Measurements from ENCODE around the gene GAS2L3.
A peak's percentile ranks its signal among the peaks of the same experiment; 100 is the strongest.
"Not testable (repeated sequence)": the region's sequence is repeated elsewhere in the genome, so short reads cannot be mapped to it uniquely, and the experiment has no call there.

GAS2L3 gene

DNA sequence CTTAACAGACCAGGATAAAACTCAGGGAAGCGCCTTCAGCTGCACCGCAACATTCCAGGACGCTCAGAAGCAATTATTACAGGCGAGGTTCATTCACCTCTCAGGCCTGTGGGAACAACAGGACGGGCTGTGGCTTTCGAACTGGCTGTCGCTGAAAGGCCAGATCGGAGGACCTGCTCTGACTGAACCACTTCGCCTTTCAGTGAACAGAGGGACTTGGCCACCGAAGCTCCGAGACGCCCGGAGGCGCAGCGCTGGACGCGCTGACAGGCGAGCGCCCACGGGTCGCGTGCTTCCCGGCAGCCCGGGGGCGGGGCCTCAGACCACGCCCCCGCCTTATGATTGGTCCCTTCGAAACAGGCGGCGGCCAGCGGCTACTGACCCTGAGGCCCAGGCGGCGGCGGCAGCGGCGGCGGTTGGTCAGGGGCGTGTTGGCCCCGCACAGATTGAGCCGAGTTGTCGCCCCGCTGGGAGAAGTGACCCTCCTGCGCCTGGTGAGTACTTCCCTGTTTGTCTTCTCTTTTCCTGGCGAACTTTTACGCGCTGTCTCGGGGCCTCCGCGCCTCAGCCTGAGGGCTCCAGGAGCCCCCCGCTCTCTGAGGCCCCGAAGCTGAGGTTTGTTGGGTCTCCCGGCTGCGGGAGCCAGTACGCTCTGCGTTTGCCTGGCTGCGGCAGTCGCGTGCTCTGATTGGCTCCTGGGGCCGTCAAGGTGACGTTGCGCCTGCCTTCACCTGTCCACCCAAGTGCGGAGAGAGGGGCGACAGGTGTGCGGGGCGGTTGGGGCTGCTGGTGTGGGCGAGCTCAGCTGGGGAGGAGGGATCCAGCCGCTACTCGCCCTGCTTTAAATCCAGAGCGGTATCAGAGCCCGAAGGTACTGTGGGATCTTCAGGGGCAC is at the start of gene GAS2L3:
Gene GAS2L3, plus strand, starts transcription at position 393 of the 895 bp plus-strand sequence. CDS start 21,221 bp downstream, outside the sequence.
- FAIRE-seq = peak; percentile 65

DNA sequence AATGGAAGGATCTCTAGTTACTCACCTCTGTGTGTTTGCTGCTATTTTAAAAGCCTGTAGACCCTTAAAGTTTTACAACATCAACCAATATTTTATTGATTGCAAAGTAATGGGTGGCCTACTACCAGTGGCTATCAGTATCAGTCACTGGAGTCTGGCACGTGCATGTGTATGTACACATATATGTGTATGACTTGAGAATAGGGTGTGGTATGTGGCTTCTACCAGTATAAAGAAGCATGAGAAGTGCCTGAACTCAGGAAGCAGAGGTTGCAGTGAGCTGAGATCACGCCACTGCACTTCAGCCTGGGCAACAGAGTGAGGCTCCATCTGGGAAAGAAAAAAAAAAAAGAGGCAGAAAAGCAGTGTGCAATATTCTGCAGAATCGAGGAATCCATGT is 45.5 kb upstream of the GAS2L3 start:
- DNase-seq (ENCODE audit: extremely low spot score, insufficient read length, low read depth) (no peak), FAIRE-seq (no peak)

More for the DNA sequence above, at the start of gene GAS2L3:
- DNase-seq (ENCODE audit: extremely low spot score, insufficient read length, low read depth) = peak; percentile 77

DNA sequence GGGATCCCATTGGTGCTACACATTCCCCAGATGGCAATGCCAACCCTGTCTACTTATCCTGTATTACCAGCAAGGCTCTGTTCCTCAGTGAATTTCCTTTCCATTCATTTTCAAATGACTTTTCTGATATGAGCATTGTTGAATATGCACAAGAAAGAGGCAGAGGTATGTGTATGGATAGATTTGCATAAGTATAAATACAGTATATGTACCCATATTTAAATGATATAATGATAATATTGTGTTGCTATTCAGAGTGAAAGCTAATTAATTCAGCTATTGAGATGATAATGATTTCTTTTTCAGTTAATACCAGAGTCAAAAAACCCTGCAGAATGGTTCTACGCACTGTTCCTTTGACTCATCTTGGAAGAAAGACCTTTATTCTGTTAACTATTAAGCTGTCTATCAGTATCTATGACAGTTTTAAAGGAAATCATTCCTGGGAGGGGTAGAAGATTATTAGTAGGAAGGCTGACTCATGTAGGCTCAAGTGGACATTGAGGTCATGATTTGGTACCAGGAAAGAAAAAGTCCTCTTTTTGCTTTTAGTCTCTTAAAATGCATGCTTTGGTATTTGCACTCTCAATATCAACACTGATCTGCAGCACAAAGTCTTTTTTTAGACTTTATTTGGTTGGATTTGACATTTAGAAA is 44.9 kb upstream of the GAS2L3 start:
- DNase-seq (ENCODE audit: extremely low spot score, insufficient read length, low read depth) = no peak
- no peak for FAIRE-seq

DNA sequence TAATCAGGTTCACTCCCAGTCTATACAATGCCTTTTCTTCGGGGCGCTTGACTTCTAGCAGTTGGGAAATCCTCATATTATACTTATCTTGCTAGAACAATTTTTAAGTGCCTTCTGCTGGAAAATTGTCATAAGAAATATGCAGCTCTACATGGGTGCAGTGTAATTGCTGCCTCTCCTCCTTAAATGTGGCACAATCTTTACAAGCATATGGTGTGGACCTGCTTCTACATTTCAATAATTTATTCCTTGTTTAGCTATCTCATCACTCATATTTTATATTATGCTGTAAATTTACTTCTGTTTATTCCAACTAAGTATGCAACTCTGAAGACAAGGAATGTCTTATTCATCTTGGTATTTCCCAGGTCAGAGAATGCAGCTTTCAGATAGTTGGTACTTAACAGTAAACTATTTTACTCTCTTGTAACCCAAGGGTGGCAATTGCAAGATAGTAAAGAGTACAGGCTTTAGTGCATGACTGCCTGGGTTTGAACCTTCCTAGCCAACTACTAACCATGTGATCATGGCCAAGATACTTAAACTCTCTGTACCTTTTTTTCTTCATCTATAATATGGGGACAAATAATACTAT is 43.6 kb upstream of the GAS2L3 start:
- FAIRE-seq (no peak), DNase-seq (ENCODE audit: extremely low spot score, insufficient read length, low read depth) (no peak)

DNA sequence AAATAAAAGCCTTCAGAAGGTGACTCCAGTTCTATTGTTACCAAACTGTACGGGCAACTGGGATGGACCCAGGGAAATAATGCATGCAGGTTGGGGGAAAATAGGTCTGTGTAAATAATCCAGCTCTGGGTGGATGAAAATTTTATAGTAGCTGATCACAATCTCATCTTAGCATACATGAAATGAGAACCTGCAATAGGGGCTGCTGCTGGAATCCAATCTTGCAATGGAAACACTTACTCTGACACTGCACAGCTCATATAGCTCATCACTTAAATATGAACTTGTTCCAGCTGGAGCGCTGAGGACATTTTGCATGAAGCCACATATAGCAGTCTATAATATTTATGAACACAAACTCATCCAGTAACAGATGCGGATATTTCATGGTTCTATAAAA is 40.1 kb upstream of the GAS2L3 start:
- DNase-seq (ENCODE audit: extremely low spot score, insufficient read length, low read depth) (no peak), FAIRE-seq (no peak)

DNA sequence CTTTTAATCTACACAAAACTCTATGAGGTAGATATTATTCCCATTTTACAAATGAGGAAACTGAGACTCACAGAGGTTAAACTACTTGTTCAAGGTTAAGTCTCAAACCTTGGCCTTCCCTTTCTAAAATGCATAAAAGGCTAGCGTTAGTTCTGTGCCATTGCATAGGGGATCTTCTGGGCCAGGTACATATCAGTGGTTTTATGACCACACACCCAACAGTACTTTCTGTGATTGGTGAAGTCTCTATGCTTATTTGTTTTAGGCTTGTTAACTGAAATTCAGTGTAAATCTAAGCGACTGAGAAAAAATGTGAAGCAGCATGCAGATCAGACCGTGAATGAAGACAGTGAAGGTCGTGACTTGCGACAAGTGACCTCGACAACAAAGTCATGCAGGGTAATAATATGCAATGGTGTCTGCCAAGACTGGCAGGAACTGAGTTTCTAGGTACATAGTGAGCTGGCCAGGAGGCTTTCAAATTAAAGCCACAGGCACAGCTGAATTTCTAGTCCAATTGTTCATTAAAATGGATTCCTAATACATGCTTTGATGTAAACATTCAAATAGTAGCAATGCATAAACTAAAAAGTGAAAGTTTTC is 38.8 kb upstream of the GAS2L3 start:
- DNase-seq (ENCODE audit: extremely low spot score, insufficient read length, low read depth) (no peak), FAIRE-seq (no peak)

DNA sequence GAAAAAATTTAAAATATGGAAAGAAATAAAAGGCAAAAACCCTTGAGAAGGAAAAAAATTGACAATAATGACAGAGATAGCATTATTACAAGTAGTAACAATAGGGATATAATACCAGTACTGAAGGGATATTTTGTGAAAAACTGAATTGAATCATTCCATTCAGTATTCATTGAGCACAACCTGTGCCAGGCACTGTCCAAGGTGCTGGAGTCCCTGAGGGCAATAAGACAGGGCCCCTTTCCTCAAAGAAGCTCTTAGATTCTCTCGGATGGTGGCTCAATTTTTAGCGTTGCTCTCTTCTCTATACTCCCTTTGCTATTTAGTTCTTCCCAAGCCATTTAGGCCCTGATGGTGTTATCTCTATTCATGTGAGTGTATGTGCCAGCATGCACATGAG is 34.3 kb upstream of the GAS2L3 start:
- FAIRE-seq = no peak
- no peak for DNase-seq (ENCODE audit: extremely low spot score, insufficient read length, low read depth)

DNA sequence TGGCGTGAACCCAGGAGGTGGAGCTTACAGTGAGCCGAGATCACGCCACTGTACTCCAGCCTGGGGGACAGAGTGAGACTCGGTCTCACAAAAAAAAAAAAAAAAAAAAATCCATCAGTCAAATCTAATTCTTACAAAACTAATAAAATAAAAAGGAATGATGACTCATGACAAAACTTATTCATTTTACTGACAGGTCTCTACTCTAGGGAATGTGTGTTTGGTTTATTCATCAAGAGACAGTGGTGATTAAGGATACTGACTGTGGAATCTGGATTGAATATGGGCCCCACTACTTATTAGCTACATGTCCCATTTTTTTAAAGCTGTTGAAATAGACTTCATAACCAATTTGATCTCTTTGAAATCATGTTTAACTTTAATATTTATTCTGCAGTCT is 29.3 kb upstream of the GAS2L3 start:
- FAIRE-seq (no peak), DNase-seq (ENCODE audit: extremely low spot score, insufficient read length, low read depth) (no peak)

DNA sequence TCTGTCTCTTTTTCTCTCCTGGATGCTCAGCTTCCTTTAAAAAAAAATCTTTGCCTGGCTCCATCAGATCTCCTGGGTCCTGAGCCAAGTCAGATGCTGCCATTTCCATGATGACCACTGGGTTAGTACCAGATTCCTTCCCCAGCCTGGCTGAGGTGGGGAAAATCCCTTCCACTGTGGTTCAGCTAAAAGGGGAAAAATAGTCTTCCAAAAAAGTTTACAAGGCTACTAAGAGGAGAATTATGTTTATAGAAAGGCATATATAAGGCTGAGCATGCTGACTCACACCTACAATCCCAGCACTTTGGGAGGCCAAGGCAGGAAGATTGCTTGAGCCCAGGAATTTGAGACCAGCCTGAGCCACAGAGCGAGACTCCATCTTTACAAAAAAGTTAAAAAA is 28.4 kb upstream of the GAS2L3 start:
- FAIRE-seq = no peak
- no peak for DNase-seq (ENCODE audit: extremely low spot score, insufficient read length, low read depth)

DNA sequence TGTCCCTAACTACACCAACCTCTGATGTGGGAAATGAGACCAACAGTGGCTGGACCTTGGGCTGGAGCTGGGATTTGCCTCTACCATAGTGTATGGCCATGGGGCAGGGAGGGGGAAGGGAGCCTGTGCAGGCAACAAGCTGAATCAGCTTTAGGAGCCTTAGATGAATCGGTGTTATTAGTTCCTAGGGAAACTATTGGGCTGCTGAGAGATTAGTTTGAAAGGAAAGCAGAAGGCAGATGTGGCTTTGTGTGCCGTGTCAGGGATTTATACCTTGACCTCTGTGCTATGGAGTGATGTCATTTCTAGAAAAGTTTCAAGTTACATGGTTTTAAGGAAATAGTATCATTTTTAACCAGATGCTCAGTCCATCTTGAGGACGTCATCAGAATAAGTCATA is 19.5 kb upstream of the GAS2L3 start:
- DNase-seq (ENCODE audit: extremely low spot score, insufficient read length, low read depth) (no peak), FAIRE-seq (no peak)

DNA sequence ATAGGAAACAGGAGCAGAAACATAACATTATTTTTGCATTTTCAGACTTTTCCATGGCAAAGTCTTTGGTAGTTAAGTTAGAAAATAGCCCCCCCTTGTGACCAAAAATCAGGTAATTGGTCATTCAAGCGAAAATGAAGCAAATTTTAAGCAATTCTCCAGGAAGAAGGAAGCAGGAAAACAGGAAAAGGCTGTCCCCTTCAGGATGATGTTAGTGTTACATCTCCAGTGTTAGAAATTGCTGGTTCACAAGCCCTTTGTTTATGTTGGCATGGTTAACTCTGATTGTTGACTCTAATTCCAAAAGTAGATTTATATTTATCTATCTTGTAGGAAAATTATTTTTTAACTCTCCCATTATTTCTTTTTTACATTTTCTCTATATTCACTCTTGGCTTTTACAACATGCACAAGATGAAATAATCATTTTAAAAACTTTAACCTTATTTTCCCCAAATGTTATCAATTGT is 18.8 kb upstream of the GAS2L3 start:
- DNase-seq (ENCODE audit: extremely low spot score, insufficient read length, low read depth) (no peak), FAIRE-seq (peak; percentile 72)

DNA sequence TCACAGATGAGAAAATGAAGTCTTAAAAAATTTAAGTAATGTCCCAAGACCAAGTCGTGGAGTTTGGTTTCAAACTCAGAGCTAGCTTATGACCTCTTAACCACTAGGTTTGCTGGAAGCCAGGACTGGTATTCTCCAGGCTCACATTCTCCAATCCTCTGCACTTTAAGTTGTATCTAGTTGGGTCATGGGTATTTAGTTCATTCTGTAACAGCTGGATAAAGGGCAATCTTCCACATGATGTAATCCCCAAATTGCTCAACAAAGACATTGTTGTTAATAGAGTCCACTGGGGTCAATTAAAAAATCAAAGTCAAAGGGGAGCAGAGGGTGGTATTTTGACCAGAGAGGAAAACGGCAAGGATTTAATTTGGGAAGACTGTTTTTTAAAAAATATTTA is 17.8 kb upstream of the GAS2L3 start:
- DNase-seq (ENCODE audit: extremely low spot score, insufficient read length, low read depth) (no peak), FAIRE-seq (no peak)

DNA sequence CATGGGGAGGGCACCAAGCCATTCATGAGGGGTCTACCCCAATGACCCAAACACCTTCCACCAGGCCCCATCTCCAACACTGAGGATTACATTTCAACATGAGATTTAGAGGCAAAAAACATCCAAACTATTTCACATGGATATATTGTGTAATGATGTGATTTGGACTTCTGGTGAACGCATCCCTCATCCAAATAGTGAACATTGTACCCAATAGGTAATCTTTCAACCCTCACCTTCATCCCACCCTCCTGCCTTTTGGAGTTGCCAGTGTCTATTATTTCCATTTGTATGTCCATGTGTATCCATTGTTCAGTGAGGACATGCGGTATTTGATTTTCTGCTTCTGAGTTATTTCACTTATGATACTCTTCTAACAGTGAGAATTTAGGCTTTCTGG is 16.1 kb upstream of the GAS2L3 start:
- no peak for FAIRE-seq
- DNase-seq (ENCODE audit: extremely low spot score, insufficient read length, low read depth) = no peak

DNA sequence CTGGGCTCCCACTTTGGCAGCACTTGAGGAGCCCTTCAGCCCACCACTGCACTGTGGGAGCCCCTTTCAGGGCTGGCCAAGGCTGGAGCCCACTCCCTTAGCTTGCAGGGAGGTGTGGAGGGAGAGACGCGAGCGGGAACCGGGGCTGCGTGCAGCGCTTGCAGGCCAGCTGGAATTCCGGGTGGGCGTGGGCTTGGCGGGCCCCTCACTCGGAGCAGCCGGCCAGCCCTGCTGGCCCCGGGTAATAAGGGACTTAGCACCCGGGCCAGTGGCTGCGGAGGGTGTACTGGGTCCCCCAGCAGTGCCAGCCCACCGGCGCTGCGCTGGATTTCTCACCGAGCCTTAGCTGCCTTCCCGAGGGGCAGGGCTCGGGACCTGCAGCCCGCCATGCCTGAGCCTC is 14.2 kb upstream of the GAS2L3 start:
- not testable (repeated sequence) for DNase-seq (ENCODE audit: extremely low spot score, insufficient read length, low read depth); FAIRE-seq

DNA sequence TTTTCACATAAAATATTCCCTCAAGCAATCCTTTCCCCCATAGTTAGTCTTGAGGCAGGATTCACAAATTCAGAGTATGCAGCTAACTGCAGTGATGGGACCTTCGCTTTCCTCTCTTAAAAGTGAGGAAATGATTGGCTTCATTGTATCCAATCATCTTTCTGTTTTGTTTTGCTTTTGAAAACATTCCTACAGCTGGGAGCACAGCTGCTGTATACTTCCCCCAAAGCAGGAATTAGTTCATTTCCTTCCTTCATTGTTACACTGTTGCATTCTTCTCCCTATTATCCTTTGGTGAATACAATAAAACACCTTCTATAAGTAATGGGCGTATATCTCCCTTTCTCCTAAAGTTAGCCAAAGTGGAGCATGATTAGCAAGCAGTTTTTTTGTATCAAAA is 9.4 kb upstream of the GAS2L3 start:
- DNase-seq (ENCODE audit: extremely low spot score, insufficient read length, low read depth) = no peak
- no peak for FAIRE-seq

DNA sequence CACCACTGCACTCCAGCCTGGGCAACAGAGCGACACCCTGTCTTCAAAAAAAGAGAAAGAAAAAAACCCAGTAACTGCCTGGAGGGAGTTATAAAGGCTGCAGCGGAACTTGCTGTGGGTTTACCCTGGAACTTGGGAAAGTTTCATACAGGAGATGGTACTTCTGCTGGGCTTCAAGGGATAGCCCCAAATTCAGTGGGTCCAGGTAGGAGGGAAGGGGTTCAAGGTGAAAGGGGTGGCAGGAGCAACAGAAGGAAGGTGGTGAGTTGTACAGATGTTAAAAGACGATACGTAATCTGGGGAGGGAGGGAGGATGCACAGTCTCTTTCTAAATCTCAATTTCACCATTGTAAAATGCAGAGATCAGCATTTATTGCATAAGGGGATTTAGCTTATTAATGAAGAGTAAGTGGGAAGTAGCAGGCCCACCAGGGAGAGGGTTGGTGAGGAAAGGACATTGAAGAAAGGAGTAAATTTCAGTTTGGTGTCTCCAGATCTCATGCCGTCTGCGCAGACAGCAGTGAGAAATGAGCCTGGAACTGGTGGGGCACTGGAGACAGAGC is 8.5 kb upstream of the GAS2L3 start:
- DNase-seq (ENCODE audit: extremely low spot score, insufficient read length, low read depth) (no peak), FAIRE-seq (no peak)

DNA sequence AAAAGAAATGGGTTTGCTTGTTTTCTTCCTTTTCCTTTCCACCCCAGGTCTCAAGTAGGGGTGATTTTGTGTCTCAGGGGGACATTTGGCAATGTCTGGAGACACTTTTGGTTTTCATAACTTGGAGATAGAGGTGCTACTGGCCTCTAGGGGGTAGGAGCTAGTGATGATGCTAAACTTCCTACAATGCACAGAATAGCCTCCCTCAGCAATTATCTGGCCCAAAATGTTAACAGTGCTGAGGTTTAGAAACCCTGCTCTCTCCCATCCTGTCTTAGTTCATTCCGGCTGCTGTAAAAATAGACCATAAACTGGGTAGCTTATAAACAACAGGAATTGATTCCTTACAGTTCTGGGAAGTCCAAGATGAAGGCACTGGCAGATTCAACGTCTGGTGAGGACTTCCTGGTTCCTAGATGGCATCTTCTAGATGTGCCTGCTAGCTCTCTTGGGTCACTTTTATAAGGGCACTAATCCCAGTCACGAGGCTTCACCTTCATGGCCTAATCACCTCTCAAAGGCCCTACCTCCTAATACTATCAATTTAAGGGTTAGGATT is 7.4 kb upstream of the GAS2L3 start:
- FAIRE-seq = peak; percentile 5
- no peak for DNase-seq (ENCODE audit: extremely low spot score, insufficient read length, low read depth)

DNA sequence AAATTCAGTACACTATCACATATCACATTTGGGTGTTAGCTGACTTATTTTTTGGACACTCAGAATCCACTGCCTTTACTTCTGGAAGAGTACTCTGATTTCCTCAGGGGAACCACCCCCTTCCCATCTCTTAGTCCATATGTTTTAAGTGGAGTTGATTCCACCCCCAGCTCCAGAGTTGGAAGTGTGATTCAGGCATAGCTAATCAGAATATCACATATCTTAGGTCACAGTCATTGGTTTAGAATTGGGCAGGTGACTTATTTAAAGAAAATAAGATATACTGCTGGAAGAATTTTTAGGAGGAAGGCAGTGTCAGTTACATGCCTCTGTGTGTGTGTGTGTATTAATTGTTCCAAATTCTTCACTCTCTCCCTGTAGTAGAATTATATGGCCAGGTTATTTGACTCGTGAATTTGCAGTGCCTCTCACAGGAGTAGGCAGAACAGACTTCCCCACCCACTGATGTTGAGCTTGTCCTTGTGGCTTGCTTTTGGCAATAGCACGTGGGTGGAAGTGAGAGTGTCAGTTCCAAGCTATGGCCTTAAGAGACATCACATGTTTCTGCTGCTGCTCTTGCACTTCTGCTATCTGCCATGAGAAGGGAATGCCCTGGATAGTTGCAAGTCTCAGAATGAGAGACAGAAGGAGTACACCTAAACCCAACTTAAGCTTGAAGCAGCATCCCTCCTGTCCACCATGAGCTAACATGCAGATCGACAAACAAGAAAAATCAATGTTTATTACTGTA is 6.4 kb upstream of the GAS2L3 start:
- FAIRE-seq (peak; percentile 93), DNase-seq (ENCODE audit: extremely low spot score, insufficient read length, low read depth) (peak; percentile 22)

DNA sequence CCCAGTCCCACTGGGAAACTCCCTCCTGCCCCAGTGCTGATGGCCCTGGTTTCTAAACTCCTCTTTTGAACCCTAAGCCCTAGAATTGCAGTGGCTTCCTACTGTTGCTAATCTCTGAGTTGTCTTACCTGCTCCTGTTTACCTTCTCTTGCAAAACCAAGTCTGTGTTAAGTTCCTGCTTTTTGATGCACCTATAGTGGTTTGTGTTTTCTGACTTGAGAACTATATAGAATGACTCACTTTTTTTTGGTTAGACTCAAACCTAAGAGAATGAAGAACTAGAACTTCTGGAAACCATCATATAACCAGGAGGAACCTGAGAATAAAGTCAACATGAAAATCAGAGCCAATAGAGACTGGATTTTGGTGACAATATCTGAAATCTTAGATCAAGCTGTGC is 5.5 kb upstream of the GAS2L3 start:
- DNase-seq (ENCODE audit: extremely low spot score, insufficient read length, low read depth) (no peak), FAIRE-seq (no peak)

All from GM18507 (cell line).